Caco-2 (cell line): ENCODE measurements around the gene SENP1. TPM values are rescaled to one million over a fixed set of nuclear protein-coding genes. Genes with fewer than 3 reads are reported as not detected.

ENCODE experiments used
- BruUV-seq: library from RNA; stranded (reverse); fragments of 400-500 nt; replicated peaks from 2 replicates; lab custom pipeline; 2021; lab: Mats Ljungman, UMichigan
- CTCF ChIA-PET: fragments of 300-600 bp; sonication (Branson Sonifier 250); formaldehyde crosslinking; loops from one replicate; lab custom pipeline; 2022; ENCODE audit warnings: antibody characterized with exemption; lab: Charles Lee
- POLR2A ChIA-PET: fragments of 300-600 bp; sonication (Branson Sonifier 250); formaldehyde crosslinking; loops from one replicate; lab custom pipeline; 2022; ENCODE audit warnings: antibody characterized with exemption; lab: Charles Lee
- DNase-seq, 2 experiments: peaks; one replicate each; pipeline versions ENCODE4 v3.0.0 to v3.0.0-alpha.2; 2020 to 2022
- H3K27me3 ChIP-seq: replicated peaks from 2 replicates; pipeline ENCODE4 v1.6.0; 2011; ENCODE audit warnings: low read length; ENCODE audit not compliant: control insufficient read depth, insufficient read depth
- H3K36me3 ChIP-seq: 2 replicates; pipeline ENCODE4 v1.5.1; 2011; ENCODE audit warnings: low read length; ENCODE audit not compliant: control insufficient read depth, insufficient read depth
- H3K4me1 ChIP-seq: fragments of 250-450 bp; sonication (Bioruptor Pico); 2 replicates; pipeline ENCODE4 v1.5.1; 2020; ENCODE audit warnings: mild to moderate bottlenecking
- H3K4me3 ChIP-seq: 2 replicates; pipeline ENCODE4 v1.5.1; 2011; ENCODE audit warnings: low read depth, mild to moderate bottlenecking, control low read depth, low read length
- H3K9me3 ChIP-seq: fragments of 250-450 bp; sonication (Bioruptor Pico); 2 replicates; pipeline ENCODE4 v1.5.1; 2020; ENCODE audit warnings: mild to moderate bottlenecking, moderate library complexity
- H3K27ac Mint-ChIP-seq: one replicate; pipeline ENCODE4 v1.8.0; 2022; ENCODE audit warnings: mixed read lengths; ENCODE audit not compliant: unreplicated experiment
- H3K27me3 Mint-ChIP-seq: one replicate; pipeline ENCODE4 v1.8.0; 2022; ENCODE audit warnings: mixed read lengths; ENCODE audit not compliant: insufficient read depth, unreplicated experiment
- H3K36me3 Mint-ChIP-seq: one replicate; pipeline ENCODE4 v1.8.0; 2022; ENCODE audit warnings: mild to moderate bottlenecking, mixed read lengths; ENCODE audit not compliant: insufficient read depth, unreplicated experiment
- H3K4me1 Mint-ChIP-seq: one replicate; pipeline ENCODE4 v1.8.0; 2022; ENCODE audit warnings: low read depth, mixed read lengths; ENCODE audit not compliant: unreplicated experiment
- H3K4me3 Mint-ChIP-seq: one replicate; pipeline ENCODE4 v1.8.0; 2022; ENCODE audit warnings: mild to moderate bottlenecking, moderate library complexity, mixed read lengths; ENCODE audit not compliant: unreplicated experiment
- H3K9me3 Mint-ChIP-seq: one replicate; pipeline ENCODE4 v1.8.0; 2022; ENCODE audit warnings: mixed read lengths; ENCODE audit not compliant: unreplicated experiment
- intact Hi-C: fragments of 100-400 bp; cut with micrococcal nuclease; formaldehyde crosslinking; loops from one replicate; pipeline ENCODE4 v1.10.0; 2022; ENCODE audit not compliant: unreplicated experiment
- total RNA-seq: library from RNA; stranded (reverse); gene quantifications from 2 replicates; pipeline ENCODE4 v1.2.3, GENCODE V29; 2022
- TF ChIP-seq, protein P1 (sequence below), 2 experiments: fragments of 200-600 bp in 1 of 2; IDR thresholded peaks; 1 replicate in 1 of 2; 2 replicates in 1 of 2; pipeline versions ENCODE4 v1.5.1 to v1.8.0; 2011 to 2022; ENCODE audit warnings: antibody characterized with exemption in 1 of 2, control low read depth in 1 of 2, inconsistent platforms in 1 of 2, low read depth in 1 of 2, low read length in 1 of 2, mild to moderate bottlenecking in 1 of 2, moderate library complexity in 1 of 2; ENCODE audit not compliant: insufficient read depth in 1 of 2, severe bottlenecking in 1 of 2, unreplicated experiment in 1 of 2

The SENP1 gene
- total RNA-seq, 1 experiment from 2014 or later = 40.4 TPM

DNA sequence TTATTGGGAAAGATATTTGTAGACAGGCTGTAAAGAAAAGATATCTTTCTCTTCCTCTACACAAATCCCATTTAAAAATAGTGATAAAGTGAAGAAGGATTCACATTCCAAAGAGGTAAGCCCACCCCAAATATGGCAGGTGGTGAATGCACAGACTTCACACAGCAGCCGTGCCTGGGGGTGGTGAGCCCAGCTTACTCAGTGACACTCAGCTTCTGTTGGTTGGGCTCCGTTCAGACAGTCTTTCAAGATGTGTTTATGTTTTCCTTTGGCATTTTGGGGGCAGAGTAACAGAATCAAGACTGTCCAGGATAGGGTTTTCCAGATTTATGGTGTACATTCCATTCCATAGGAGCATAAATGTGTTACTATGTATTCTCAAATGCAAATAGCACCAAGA lies 97.5 kb downstream of the SENP1 start:
- Mint-ChIP-seq H3K4me3 (no peak overlapping the region), H3K27me3 (no peaks in the 10 kb centered on the region), H3K27ac (no peak overlapping the region), H3K4me1 (no peaks in the 10 kb centered on the region), H3K36me3 (peaks cover 6% of the 10 kb centered on the region), H3K9me3 (peaks cover 8% of the 10 kb centered on the region)
- Histone ChIP-seq H3K27me3 (no peaks in the 10 kb centered on the region), H3K9me3 (no peaks in the 10 kb centered on the region), H3K4me3 (no peak overlapping the region), H3K4me1 (peaks cover 7% of the 10 kb centered on the region), H3K36me3 (no peaks in the 10 kb centered on the region)
- TF ChIP-seq, protein P1, sequence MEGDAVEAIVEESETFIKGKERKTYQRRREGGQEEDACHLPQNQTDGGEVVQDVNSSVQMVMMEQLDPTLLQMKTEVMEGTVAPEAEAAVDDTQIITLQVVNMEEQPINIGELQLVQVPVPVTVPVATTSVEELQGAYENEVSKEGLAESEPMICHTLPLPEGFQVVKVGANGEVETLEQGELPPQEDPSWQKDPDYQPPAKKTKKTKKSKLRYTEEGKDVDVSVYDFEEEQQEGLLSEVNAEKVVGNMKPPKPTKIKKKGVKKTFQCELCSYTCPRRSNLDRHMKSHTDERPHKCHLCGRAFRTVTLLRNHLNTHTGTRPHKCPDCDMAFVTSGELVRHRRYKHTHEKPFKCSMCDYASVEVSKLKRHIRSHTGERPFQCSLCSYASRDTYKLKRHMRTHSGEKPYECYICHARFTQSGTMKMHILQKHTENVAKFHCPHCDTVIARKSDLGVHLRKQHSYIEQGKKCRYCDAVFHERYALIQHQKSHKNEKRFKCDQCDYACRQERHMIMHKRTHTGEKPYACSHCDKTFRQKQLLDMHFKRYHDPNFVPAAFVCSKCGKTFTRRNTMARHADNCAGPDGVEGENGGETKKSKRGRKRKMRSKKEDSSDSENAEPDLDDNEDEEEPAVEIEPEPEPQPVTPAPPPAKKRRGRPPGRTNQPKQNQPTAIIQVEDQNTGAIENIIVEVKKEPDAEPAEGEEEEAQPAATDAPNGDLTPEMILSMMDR (IDR thresholded peaks at IDR 0.05; ENCODE audit: insufficient read depth in 1 of 2, low read depth in 1 of 2, low read length in 1 of 2, severe bottlenecking in 1 of 2, unreplicated experiment in 1 of 2) = no peak
- no peak for DNase-seq
- ChIA-PET POLR2A (no interaction called here), CTCF (no interaction called here)
- BruUV-seq = no TSS peak
- intact Hi-C loops = no loop called here

GRCh38 chr12:48007206-48007605 lies 98.7 kb downstream of the SENP1 start:
- Histone ChIP-seq H3K36me3 (no peaks in the 10 kb centered on the region), H3K9me3 (no peaks in the 10 kb centered on the region), H3K4me1 (peaks cover 16% of the 10 kb centered on the region), H3K27me3 (no peaks in the 10 kb centered on the region), H3K4me3 (no peak overlapping the region)
- H3K36me3 Mint-ChIP-seq = peaks cover 18% of the 10 kb centered on the region
- ChIA-PET POLR2A (no interaction called here), CTCF (interaction anchor here (0.6 kb wide), 1 partner anchor 735 kb away, joined by 8 read pairs; no protein-coding TSS in a partner anchor)
- no peak overlapping the region for H3K4me3 Mint-ChIP-seq
- no TSS peak for BruUV-seq
- no peak overlapping the region for H3K27ac Mint-ChIP-seq
- intact Hi-C loops = no loop called here
- H3K4me1 Mint-ChIP-seq = no peaks in the 10 kb centered on the region
- TF ChIP-seq, protein P1 (IDR thresholded peaks at IDR 0.05; ENCODE audit: insufficient read depth in 1 of 2, low read depth in 1 of 2, low read length in 1 of 2, severe bottlenecking in 1 of 2, unreplicated experiment in 1 of 2) = no peak
- H3K9me3 Mint-ChIP-seq = peaks cover 8% of the 10 kb centered on the region
- H3K27me3 Mint-ChIP-seq = no peaks in the 10 kb centered on the region
- DNase-seq = no peak

DNA sequence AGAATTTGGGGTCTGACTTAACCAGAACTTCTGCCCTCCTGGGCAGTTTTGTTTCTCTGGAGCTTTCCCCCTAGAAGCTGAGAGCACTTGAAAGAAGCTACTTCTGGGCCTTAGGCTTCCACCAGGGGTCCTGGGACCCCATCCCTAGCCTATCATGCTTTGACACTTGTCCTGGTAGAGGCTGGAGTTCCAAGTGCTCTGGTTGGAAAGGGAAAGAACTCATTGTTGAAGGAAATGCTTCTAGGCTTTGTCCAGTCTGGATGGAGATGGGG lies 100.2 kb downstream of the SENP1 start:
- BruUV-seq = no TSS peak
- peaks cover 8% of the 10 kb centered on the region for H3K9me3 Mint-ChIP-seq
- intact Hi-C loops = no loop called here
- H3K4me1 ChIP-seq = peaks cover 22% of the 10 kb centered on the region
- no peak overlapping the region for H3K4me3 ChIP-seq
- peak overlapping the region; percentile 95 for H3K4me3 Mint-ChIP-seq
- POLR2A ChIA-PET = no interaction called here
- TF ChIP-seq, protein P1 (IDR thresholded peaks at IDR 0.05; ENCODE audit: insufficient read depth in 1 of 2, low read depth in 1 of 2, low read length in 1 of 2, severe bottlenecking in 1 of 2, unreplicated experiment in 1 of 2) = no peak
- peaks cover 29% of the 10 kb centered on the region for H3K36me3 Mint-ChIP-seq
- H3K27ac Mint-ChIP-seq = peak overlapping the region; percentile 66
- DNase-seq = no peak
- no peaks in the 10 kb centered on the region for H3K27me3 Mint-ChIP-seq
- H3K9me3 ChIP-seq = no peaks in the 10 kb centered on the region
- H3K27me3 ChIP-seq = no peaks in the 10 kb centered on the region
- H3K36me3 ChIP-seq = no peaks in the 10 kb centered on the region
- CTCF ChIA-PET = interaction anchor here (0.9 to 1.8 kb wide), 3 partner anchors 42 to 152 kb away, joined by 3 to 8 read pairs (median 3); partner anchors contain the start of genes ASB8 and TMEM106C
- peaks cover 8% of the 10 kb centered on the region for H3K4me1 Mint-ChIP-seq
